Upper lobe of right lung (tissue), 1 donor: Measurements from ENCODE around the gene DOCK11. TPM values are rescaled to one million over a fixed set of nuclear protein-coding genes. Genes with fewer than 3 reads are reported as not detected.
A peak's percentile ranks its signal among the peaks of the same experiment; 100 is the strongest.
"Not testable (repeated sequence)": the region's sequence is repeated elsewhere in the genome, so short reads cannot be mapped to it uniquely, and the experiment has no call there.

Source experiments
- ATAC-seq: fragments of 200-7000 bp; cut with Tn5 transposase; one replicate; pipeline ENCODE4 v1.9.1; 2020; ENCODE audit warnings: mild to moderate bottlenecking, moderate library complexity
- DNase-seq: peaks from one replicate; pipeline ENCODE4 v3.0.0-alpha.2; 2020
- H3K27ac ChIP-seq: fragments of 200-600 bp; one replicate; pipeline ENCODE4 v1.8.0; 2022
- H3K27me3 ChIP-seq: fragments of 200-600 bp; one replicate; pipeline ENCODE4 v1.8.0; 2022; ENCODE audit warnings: mild to moderate bottlenecking
- H3K36me3 ChIP-seq: fragments of 200-600 bp; one replicate; pipeline ENCODE4 v1.8.0; 2022
- H3K4me1 ChIP-seq: fragments of 200-600 bp; one replicate; pipeline ENCODE4 v1.8.0; 2022
- H3K4me3 ChIP-seq: fragments of 200-600 bp; one replicate; pipeline ENCODE4 v1.8.0; 2022; ENCODE audit warnings: mild to moderate bottlenecking
- H3K9me3 ChIP-seq: fragments of 200-600 bp; one replicate; pipeline ENCODE4 v1.8.0; 2022
- CTCF ChIP-seq: fragments of 200-600 bp; IDR thresholded peaks from one replicate; pipeline ENCODE4 v1.8.0; 2022; ENCODE audit warnings: antibody characterized with exemption
- intact Hi-C: fragments of 100-400 bp; cut with DNase I; formaldehyde crosslinking; loops from one replicate; pipeline ENCODE4 v1.11.0; 2022
- total RNA-seq: library from RNA; stranded (reverse); fragmentation: NEBNext Ultra II Directional; extraction: Animal tissue kit (Norgen Biotek cat#: 25700); gene quantifications from one replicate; pipeline ENCODE4 v1.2.1, GENCODE V29; 2021
- donor health status: DM: no; HTN: yes; CAD: no; lungs with severe emphysema.

DOCK11 gene
- total RNA-seq, 1 donor from 2014 or later, result 55.0 TPM

GRCh38 chrX:118569676-118570075 lies 74.1 kb downstream of the DOCK11 start:
- H3K36me3 ChIP-seq, result no peaks in the 10 kb centered on the region
- intact Hi-C loops, result no loop called here
- H3K27me3 ChIP-seq, result no peaks in the 10 kb centered on the region
- DNase-seq, result no peak
- no peaks in the 10 kb centered on the region for H3K4me1 ChIP-seq
- no peak overlapping the region for H3K27ac ChIP-seq
- no peaks in the 10 kb centered on the region for H3K9me3 ChIP-seq
- no peak for TF ChIP-seq CTCF
- no peak overlapping the region for H3K4me3 ChIP-seq
- ATAC-seq, result no peak

- Histone ChIP-seq H3K27ac (no peak overlapping the region), H3K36me3 (no peaks in the 10 kb centered on the region), H3K4me1 (no peaks in the 10 kb centered on the region), H3K27me3 (no peaks in the 10 kb centered on the region), H3K9me3 (no peaks in the 10 kb centered on the region), H3K4me3 (no peak overlapping the region)
- intact Hi-C loops, result no loop called here
- no peak for ATAC-seq
- no peak for DNase-seq
- no peak for TF ChIP-seq CTCF
Measured at GRCh38 chrX:118570209-118570608, 74.6 kb downstream of the DOCK11 start.

GRCh38 chrX:118571836-118572235 lies 76.2 kb downstream of the DOCK11 start:
- intact Hi-C loops, result no loop called here

GRCh38 chrX:118574666-118575065 lies 79.1 kb downstream of the DOCK11 start:
- no peaks in the 10 kb centered on the region for H3K4me1 ChIP-seq
- H3K27ac ChIP-seq, result no peak overlapping the region
- DNase-seq (no peak), ATAC-seq (no peak)
- no peaks in the 10 kb centered on the region for H3K36me3 ChIP-seq
- no peaks in the 10 kb centered on the region for H3K9me3 ChIP-seq
- intact Hi-C loops, result no loop called here
- TF ChIP-seq CTCF, result no peak
- H3K4me3 ChIP-seq, result no peak overlapping the region
- no peaks in the 10 kb centered on the region for H3K27me3 ChIP-seq

More at GRCh38 chrX:118571836-118572235, 76.2 kb downstream of the DOCK11 start:
- Histone ChIP-seq H3K27ac (no peak overlapping the region), H3K4me1 (no peaks in the 10 kb centered on the region), H3K27me3 (no peaks in the 10 kb centered on the region), H3K9me3 (no peaks in the 10 kb centered on the region), H3K36me3 (no peaks in the 10 kb centered on the region), H3K4me3 (no peak overlapping the region)
- DNase-seq (no peak), ATAC-seq (peak; percentile 87)
- no peak for TF ChIP-seq CTCF

- TF ChIP-seq CTCF, result no peak
- Histone ChIP-seq H3K27ac (no peak overlapping the region), H3K27me3 (no peaks in the 10 kb centered on the region), H3K4me3 (no peak overlapping the region), H3K9me3 (no peaks in the 10 kb centered on the region), H3K36me3 (no peaks in the 10 kb centered on the region), H3K4me1 (no peaks in the 10 kb centered on the region)
- intact Hi-C loops, result no loop called here
- DNase-seq (peak; percentile 73), ATAC-seq (peak; percentile 62)
Measured at GRCh38 chrX:118577041-118577440, 81.4 kb downstream of the DOCK11 start.

- H3K4me3 ChIP-seq, result no peak overlapping the region
- H3K9me3 ChIP-seq, result no peaks in the 10 kb centered on the region
- ATAC-seq (no peak), DNase-seq (no peak)
- H3K4me1 ChIP-seq, result no peaks in the 10 kb centered on the region
- H3K27me3 ChIP-seq, result no peaks in the 10 kb centered on the region
- intact Hi-C loops, result no loop called here
- TF ChIP-seq CTCF, result no peak
- H3K27ac ChIP-seq, result no peak overlapping the region
- H3K36me3 ChIP-seq, result no peaks in the 10 kb centered on the region
Measured at GRCh38 chrX:118579417-118579816, 83.8 kb downstream of the DOCK11 start.

GRCh38 chrX:118582926-118583325 lies 87.3 kb downstream of the DOCK11 start:
- DNase-seq, H3K4me1 ChIP-seq, ATAC-seq, H3K36me3 ChIP-seq, H3K4me3 ChIP-seq, intact Hi-C loops, H3K9me3 ChIP-seq, H3K27me3 ChIP-seq, H3K27ac ChIP-seq: not testable (repeated sequence)
